ENCODE data around the gene XXYLT1.

DNA sequence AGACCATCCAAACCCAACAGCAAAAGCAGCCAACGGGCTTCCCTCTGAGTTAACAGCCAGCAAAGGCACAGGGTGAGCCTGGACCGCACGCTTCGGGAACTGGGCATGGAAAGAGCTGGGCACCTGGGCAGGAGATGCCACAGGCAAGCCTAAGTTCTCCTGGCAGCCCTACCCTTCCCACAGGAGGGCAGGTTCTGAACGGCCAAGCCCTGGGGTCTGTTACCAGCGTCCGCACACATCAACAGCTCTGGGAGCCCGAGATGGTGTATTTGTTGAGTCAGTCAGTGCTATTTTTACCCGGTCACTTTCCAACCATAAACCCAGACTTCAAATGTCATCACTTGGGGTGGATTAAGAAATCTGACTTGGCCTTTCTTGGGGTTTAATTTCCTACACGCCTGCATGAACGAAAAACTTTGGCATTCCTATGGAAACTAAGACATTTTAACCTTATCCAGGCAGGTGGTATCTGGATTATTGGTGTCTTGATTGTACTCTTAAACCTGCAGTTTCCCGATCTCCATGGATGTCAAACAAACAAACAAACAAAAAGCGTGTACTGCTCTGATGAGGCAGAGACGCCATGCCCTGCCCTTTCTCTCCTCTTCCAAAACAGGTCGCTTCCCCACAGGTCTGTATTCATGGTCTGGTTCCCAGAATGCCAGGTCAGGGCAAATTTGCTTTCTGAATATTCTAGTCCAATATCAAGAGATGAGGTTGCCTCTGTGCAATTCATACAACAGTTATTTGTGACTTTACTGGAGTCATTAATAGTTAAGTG lies 99.7 kb downstream of the XXYLT1 start:
- TF ChIP-seq, protein P1, sequence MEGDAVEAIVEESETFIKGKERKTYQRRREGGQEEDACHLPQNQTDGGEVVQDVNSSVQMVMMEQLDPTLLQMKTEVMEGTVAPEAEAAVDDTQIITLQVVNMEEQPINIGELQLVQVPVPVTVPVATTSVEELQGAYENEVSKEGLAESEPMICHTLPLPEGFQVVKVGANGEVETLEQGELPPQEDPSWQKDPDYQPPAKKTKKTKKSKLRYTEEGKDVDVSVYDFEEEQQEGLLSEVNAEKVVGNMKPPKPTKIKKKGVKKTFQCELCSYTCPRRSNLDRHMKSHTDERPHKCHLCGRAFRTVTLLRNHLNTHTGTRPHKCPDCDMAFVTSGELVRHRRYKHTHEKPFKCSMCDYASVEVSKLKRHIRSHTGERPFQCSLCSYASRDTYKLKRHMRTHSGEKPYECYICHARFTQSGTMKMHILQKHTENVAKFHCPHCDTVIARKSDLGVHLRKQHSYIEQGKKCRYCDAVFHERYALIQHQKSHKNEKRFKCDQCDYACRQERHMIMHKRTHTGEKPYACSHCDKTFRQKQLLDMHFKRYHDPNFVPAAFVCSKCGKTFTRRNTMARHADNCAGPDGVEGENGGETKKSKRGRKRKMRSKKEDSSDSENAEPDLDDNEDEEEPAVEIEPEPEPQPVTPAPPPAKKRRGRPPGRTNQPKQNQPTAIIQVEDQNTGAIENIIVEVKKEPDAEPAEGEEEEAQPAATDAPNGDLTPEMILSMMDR (IDR thresholded peaks at IDR 0.05): no peak
- no peak for TF ChIP-seq POLR2A (IDR thresholded peaks at IDR 0.05)
